Transverse colon (tissue), 4 donors: Measurements from ENCODE around the gene KCNQ4. TPM values are rescaled to one million over a fixed set of nuclear protein-coding genes. Genes with fewer than 3 reads are reported as not detected.

Experiments used
- DNase-seq: peaks from one replicate; pipeline ENCODE4 v3.0.0-alpha.2; 2019
- H3K27ac ChIP-seq, 4 donors: fragments of 200-600 bp; sonication (generic); 2 replicates each; pipeline ENCODE4 v1.5.1; 2016 to 2018; ENCODE audit warnings: inconsistent platforms in 4 of 4
- H3K27me3 ChIP-seq: fragments of 200-600 bp; sonication (generic); 2 replicates; pipeline ENCODE4 v1.5.1; 2017; ENCODE audit warnings: inconsistent platforms
- H3K36me3 ChIP-seq, 4 donors: fragments of 200-600 bp; sonication (generic); 2 replicates each; pipeline ENCODE4 v1.5.1; 2017 to 2019; ENCODE audit warnings: inconsistent platforms in 4 of 4
- H3K4me1 ChIP-seq, 4 donors: fragments of 200-600 bp; sonication (generic); 2 replicates each; pipeline ENCODE4 v1.5.1; 2017 to 2020; ENCODE audit warnings: inconsistent platforms in 4 of 4
- H3K4me3 ChIP-seq, 4 donors: fragments of 200-600 bp; sonication (generic); 1 replicate in 1 of 4; 2 replicates in 3 of 4; pipeline versions ENCODE4 v1.5.1 to v1.6.1; 2017 to 2019; ENCODE audit warnings: inconsistent platforms in 4 of 4
- H3K9me3 ChIP-seq, 2 donors: fragments of 200-600 bp; sonication (generic); 2 replicates each; pipeline ENCODE4 v1.5.1; 2017 to 2019; ENCODE audit warnings: inconsistent platforms in 2 of 2
- EP300 ChIP-seq: sonication (generic); formaldehyde crosslinking; IDR thresholded peaks from one replicate; pipeline ENCODE4 v1.6.1; 2017; ENCODE audit warnings: antibody characterized with exemption, low read depth
- POLR2A ChIP-seq: fragments of 450-650 bp; IDR thresholded peaks from one replicate; pipeline ENCODE4 v1.6.1; 2016; ENCODE audit warnings: antibody characterized with exemption, mild to moderate bottlenecking, moderate library complexity
- POLR2AphosphoS5 ChIP-seq, 3 donors: sonication (generic); formaldehyde crosslinking; IDR thresholded peaks; one replicate each; pipeline ENCODE4 v1.6.1; 2016; ENCODE audit warnings: antibody characterized with exemption in 3 of 3
- WGBS, 2 donors: methylation state at CpG; one replicate each; pipeline ENCODE4 v1.1.5; 2018; ENCODE audit warnings: low coverage in 1 of 2; 5-methylcytosine and 5-hydroxymethylcytosine counted together
- in situ Hi-C, 4 donors: fragments of 200-750 bp; cut with MboI; loops; one replicate each; pipeline versions ENCODE4 v1.15.0 to v1.15.1; 2017; ENCODE audit warnings: low sequenced_read_pairs in 3 of 4, low pct_ligation_motif_present in 1 of 4, low pct_unique_long_range_greater_than_20kb in 1 of 4
- intact Hi-C: fragments of 100-400 bp; cut with DNase I; formaldehyde crosslinking; loops from one replicate; pipeline ENCODE4 v1.15.1; 2023; ENCODE audit warnings: low total_unique reads
- total RNA-seq, 4 donors: library from RNA; depleted of rRNA; stranded (reverse); fragments of >200 nt; gene quantifications; one replicate each; pipeline ENCODE4 v1.1.0, GENCODE V29; 2016
- TF ChIP-seq, protein P1 (sequence below), 5 experiments: fragments of 200-600 bp in 3 of 5; fragments of 450-650 bp in 2 of 5; sonication (generic) in 3 of 5; IDR thresholded peaks; 1 replicate in 2 of 5; 2 replicates in 3 of 5; pipeline ENCODE4 v1.5.1; 2016 to 2017; ENCODE audit warnings: antibody characterized with exemption in 5 of 5, inconsistent platforms in 3 of 5, mild to moderate bottlenecking in 2 of 5, moderate library complexity in 1 of 5

Gene KCNQ4
- total RNA-seq, 4 donors from 2014 or later = 3.1 to 33.7 (median 3.6) TPM

GRCh38 chr1:40784771-40785151, 1.2 kb downstream of the KCNQ4 start:
- Histone ChIP-seq H3K27ac (peak overlapping the region; percentile 76 to 87 (median 81)), H3K4me3 (peak overlapping the region; percentile 45 to 60 (median 53)), H3K9me3 (no peaks in the 10 kb centered on the region), H3K27me3 (no peaks in the 10 kb centered on the region), H3K36me3 (no peaks in the 10 kb centered on the region), H3K4me1 (peaks cover 6 to 39% (median 26%) of the 10 kb centered on the region in 4 donors)
- WGBS, 2 donors = 79 to 100% methylated on average over 3 to 10 of the region's 10 CpGs
- TF ChIP-seq EP300 (no peak), POLR2AphosphoS5 (IDR thresholded peaks at IDR 0.05) (no peak), POLR2A (no peak)
- TF ChIP-seq, protein P1, sequence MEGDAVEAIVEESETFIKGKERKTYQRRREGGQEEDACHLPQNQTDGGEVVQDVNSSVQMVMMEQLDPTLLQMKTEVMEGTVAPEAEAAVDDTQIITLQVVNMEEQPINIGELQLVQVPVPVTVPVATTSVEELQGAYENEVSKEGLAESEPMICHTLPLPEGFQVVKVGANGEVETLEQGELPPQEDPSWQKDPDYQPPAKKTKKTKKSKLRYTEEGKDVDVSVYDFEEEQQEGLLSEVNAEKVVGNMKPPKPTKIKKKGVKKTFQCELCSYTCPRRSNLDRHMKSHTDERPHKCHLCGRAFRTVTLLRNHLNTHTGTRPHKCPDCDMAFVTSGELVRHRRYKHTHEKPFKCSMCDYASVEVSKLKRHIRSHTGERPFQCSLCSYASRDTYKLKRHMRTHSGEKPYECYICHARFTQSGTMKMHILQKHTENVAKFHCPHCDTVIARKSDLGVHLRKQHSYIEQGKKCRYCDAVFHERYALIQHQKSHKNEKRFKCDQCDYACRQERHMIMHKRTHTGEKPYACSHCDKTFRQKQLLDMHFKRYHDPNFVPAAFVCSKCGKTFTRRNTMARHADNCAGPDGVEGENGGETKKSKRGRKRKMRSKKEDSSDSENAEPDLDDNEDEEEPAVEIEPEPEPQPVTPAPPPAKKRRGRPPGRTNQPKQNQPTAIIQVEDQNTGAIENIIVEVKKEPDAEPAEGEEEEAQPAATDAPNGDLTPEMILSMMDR (IDR thresholded peaks at IDR 0.05) = no peak
- intact Hi-C loops (no loop called here), in situ Hi-C loops (no loop called here)
- no peak for DNase-seq

DNA sequence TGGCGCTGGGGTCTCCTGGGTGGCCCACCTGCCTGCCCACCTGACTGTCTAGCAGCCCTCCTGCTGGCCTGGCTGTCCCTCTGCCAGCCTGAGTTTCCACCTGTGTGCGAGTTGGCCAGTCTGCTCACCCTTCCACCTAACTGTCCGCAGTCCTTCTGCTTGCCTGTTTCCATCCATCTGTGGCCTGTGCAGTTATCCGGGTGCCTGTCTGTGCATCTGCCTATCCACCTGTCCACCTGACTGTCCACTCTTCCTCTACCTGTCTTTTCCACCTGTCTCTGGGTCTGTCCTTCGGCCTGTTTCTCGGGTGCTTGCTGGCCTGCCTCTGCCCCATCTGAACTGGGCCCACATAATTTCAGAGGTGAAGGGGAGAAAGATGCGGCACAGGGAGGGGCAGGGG, 1.9 kb downstream of the KCNQ4 start:
- peaks cover 11 to 41% (median 28%) of the 10 kb centered on the region in 4 donors for H3K4me1 ChIP-seq
- no peak for DNase-seq
- intact Hi-C loops (no loop called here), in situ Hi-C loops (no loop called here)
- H3K36me3 ChIP-seq = no peaks in the 10 kb centered on the region
- H3K27me3 ChIP-seq = no peaks in the 10 kb centered on the region
- no peak for TF ChIP-seq EP300
- TF ChIP-seq, protein P1 (IDR thresholded peaks at IDR 0.05) = no peak
- no peak for TF ChIP-seq POLR2A
- TF ChIP-seq POLR2AphosphoS5 (IDR thresholded peaks at IDR 0.05) = no peak
- peak overlapping the region; percentile 76 to 87 (median 81) for H3K27ac ChIP-seq
- no peaks in the 10 kb centered on the region for H3K9me3 ChIP-seq
- peak overlapping the region in 2 of 4 donors; percentile 51 to 60 for H3K4me3 ChIP-seq
- WGBS, 2 donors = 75 to 86% methylated on average over 4 to 7 of the region's 7 CpGs

DNA sequence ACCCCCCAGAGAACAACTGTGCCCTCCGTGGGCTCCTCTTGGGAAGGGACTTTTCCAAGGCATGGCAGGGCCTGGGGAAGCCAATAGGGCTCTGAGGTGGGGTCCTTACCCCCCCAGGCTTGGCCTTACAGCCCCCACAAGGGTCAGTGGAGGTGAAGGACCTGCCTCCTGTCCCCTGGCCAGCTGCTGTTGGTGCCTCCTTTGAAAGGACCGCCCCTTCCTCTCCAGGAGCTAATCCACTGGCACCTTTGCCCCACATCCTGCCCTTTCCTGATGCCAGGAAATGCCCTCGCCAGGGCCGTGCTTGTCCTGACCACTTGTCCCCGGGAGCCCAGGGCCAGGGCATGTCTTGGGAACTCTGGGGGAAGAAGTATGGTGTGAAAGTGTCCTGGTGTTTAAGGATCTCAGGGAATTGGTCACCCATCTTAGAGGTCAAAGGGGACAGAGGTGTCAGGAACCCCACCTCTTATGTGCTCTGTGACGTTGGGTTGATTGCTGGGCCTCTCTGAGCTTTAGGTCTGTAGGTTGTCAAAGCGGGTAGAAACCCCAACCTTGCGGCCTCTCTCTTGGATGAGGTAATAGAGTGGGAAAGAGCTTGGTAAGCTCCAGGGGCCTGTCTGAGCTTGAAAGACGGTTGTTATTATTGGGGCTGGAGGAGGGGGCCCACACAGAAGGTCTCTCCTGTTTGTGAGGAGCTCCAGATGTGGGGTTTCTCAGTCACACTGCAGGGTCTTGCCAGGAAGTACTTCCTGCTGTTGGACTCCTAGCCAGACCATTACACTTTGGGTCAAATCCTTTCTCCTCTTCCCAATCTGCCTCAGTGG, 2.8 kb downstream of the KCNQ4 start:
- no peaks in the 10 kb centered on the region for H3K36me3 ChIP-seq
- no peak for DNase-seq
- peak overlapping the region in 3 of 4 donors; percentile 79 to 87 (median 83) for H3K27ac ChIP-seq
- intact Hi-C loops = no loop called here
- no peaks in the 10 kb centered on the region for H3K9me3 ChIP-seq
- WGBS, 2 donors = 61% methylated on average over 9 of the region's 9 CpGs; no CpG with 5 or more reads in 1 of the 2 donors
- TF ChIP-seq EP300 (no peak), POLR2AphosphoS5 (IDR thresholded peaks at IDR 0.05) (no peak), POLR2A (no peak)
- TF ChIP-seq, protein P1 (IDR thresholded peaks at IDR 0.05) = no peak
- no peak overlapping the region for H3K4me3 ChIP-seq
- H3K4me1 ChIP-seq = peaks cover 14 to 41% (median 28%) of the 10 kb centered on the region in 4 donors
- no peaks in the 10 kb centered on the region for H3K27me3 ChIP-seq
- in situ Hi-C loops = no loop called here

DNA sequence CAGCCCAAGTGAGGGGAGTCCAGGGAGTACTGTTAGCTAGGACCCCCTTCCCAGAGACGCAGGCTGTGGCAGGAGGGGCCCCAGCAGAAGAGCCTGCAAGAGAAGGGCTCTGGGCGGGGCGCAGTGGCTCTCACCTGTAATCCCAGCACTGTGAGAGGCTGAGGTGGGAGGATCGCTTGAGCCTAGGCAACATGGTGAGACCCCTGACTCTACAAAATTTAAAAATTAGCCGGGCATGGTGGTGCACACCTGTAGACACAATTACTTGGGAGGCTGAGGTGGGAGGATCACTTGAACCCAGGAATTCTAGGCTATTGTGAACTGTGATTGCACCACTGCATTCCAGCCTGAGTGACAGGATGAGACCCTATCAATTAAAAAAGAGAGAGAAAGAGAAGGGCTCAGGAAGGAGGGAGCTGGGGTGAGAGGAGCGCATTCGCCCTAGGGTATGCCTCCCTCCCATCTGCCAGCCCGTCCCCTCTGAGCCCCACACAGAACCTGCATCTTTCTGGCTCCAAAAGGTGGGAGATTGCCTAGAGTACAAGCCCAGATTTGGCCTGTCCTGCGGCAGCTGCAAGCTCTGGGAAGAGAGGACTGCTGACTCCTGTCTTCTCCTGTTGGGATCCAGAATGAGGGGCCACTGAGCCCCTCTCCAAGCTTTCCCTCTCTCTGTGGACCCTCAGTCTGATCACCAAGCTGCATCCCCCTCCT, 3.6 kb downstream of the KCNQ4 start:
- Histone ChIP-seq H3K4me3 (no peak overlapping the region), H3K36me3 (no peaks in the 10 kb centered on the region), H3K27ac (peak overlapping the region; percentile 30 to 87 (median 64)), H3K4me1 (peaks cover 12 to 38% (median 26%) of the 10 kb centered on the region in 4 donors), H3K9me3 (no peaks in the 10 kb centered on the region), H3K27me3 (no peaks in the 10 kb centered on the region)
- intact Hi-C loops = no loop called here
- no peak for DNase-seq
- 80 to 91% methylated on average over 2 to 9 of the region's 9 CpGs for WGBS, 2 donors
- in situ Hi-C loops = no loop called here
- TF ChIP-seq POLR2A (no peak), EP300 (no peak), POLR2AphosphoS5 (IDR thresholded peaks at IDR 0.05) (no peak)
- TF ChIP-seq, protein P1 (IDR thresholded peaks at IDR 0.05) = no peak
